HG03103 (cell line): Measurements from ENCODE around the gene KLHL25.

Source experiments
- ATAC-seq: cut with Tn5 transposase; IDR thresholded peaks from one replicate; pipeline ENCODE4 v1.9.1; 2021; ENCODE audit warnings: low read depth; ENCODE audit not compliant: unreplicated experiment

KLHL25 gene

DNA sequence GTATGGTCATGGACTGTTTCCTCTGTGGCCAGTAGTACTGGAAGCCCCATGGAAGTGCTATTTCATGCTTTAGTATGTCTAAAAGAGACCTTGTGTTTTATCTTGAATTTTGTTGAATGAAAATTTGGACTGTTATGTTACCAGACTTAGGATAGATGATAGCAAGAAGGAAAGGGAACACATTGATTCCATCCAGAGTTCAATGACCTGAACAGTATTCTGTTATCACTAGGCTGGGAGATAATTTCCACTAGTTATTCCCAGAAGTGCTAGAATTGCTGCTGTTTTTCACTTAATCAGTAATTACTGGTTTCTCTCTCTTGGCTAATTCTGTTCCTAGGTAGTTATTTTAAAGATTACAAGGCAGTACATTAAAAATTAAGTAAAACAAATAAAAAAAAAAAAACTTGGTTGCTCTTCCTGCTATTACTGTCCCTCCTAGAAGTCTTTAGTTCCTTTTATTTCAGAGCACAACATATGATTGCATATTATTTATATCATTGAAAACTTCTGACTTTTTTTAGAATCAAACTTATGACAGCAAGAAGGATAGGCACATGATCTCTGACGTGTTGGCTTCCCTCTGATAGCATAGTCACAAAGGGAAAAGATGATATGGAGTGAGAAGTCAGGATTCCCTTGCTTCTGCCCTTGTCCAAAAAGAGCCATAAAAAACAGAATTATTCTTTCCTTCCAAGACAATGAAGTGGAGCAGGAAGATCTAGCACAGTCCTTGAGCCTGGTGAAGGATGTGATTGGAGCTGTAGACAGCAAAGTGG, 72.2 kb downstream of the KLHL25 start:
- no peak for ATAC-seq

DNA sequence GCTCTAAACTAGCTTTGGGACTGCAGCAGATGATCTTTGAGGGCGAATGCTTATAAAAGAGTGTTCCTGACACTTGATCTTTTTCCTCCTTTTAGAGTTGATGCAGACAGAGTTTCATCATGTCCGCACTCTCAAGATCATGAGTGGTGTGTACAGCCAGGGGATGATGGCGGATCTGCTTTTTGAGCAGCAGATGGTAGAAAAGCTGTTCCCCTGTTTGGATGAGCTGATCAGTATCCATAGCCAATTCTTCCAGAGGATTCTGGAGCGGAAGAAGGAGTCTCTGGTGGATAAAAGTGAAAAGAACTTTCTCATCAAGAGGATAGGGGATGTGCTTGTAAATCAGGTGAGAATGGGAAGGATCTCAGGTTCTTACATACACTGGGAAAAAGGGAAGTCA, 75.7 kb downstream of the KLHL25 start:
- no peak for ATAC-seq

DNA sequence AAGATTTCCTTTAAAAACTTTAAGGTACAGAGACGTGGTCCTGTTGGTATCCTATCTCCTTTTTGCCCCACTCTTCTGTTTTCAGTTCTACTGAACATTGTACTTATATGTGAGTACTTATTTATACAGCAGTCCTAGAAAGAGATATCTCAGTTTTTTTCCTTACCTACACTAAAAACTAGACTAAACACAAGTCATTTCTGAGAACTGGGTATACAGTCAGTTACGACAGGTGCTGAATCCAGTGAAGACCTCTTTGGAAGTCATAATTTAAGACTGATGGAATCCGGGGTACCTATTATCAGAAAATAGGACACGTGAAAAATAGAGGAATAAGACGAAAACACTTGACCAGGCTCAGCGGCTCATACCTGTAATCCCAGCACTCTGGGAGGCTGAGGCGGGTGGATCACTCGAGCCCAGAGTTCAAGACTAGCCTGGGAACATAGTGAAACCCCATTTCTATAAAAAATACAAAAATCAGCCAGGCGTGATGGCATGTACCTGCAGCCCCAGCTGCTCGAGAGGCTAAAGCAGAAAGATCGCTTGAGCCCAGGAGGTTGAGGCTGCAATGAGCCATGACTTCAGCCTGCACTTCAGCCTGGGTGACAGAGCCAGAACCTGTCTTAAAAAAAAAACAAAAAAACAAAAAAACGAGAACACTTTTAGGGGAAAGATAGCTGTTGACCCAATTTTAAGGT, 76.3 kb downstream of the KLHL25 start:
- ATAC-seq = peak; percentile 54

DNA sequence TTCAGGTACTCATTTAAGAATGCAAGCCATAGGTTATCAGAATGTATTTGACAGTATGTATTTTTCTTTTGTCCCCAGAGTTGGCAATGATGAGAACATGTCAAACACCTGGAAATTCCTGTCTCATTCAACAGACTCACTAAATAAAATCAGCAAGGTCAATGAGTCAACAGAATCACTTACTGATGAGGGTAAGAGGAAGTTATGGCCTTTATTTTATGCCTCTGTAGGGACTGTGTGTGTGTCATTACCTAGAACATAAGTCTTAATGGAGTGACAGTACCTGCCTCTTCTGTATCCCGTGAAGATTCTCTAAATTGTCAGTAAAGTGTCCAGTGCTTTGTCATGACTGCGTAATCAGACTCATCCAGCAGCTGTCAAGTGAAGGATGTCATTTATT, 77.5 kb downstream of the KLHL25 start:
- no peak for ATAC-seq

DNA sequence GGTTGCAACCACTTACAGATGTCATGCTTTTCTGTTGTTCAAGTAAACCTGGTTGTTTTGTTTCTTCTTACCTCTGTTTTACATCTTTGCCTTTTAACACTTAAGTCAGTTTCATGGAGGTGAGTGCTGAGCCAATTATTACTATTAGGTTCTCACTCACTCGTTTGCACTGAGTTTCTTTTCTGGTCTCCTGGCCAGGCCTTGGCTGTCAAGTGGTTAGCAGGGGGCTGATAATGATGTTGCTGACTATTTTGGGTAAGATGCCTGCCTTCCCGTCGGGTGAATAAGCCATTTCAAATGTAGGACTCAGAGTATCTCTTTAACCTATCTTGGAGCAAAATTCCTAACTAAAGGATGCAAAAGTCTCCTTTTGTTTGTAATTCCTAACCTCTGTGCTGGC, 78.5 kb downstream of the KLHL25 start:
- no peak for ATAC-seq

DNA sequence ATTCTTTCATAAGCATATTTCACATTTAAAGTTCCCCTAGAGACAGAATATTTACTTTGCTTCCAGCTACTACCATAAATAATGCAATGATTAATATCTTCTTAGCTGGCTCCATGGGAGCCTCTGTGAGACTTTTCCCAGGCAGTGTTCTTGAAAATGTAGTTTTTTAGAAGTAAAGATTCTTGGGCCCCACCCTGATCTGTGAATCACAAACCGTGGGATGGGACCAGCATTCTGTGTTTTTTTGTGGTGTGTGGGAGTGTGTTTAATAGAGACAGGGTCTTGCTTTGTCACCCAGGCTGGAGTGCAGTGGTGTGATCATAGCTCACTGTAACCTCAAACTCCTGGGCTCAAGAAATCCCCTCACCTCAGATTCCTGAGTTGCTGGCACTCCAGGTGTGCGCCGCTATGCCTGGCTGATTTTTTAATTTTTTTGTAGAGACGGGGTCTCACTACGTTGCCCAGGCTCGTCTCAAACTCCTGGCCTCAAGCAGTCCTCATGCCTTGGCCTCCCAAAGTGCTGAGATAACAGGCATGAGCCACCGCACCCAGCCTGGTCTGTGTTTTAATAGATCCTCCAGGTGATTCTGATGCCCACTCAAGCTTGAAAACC, 83.0 kb downstream of the KLHL25 start:
- no peak for ATAC-seq

DNA sequence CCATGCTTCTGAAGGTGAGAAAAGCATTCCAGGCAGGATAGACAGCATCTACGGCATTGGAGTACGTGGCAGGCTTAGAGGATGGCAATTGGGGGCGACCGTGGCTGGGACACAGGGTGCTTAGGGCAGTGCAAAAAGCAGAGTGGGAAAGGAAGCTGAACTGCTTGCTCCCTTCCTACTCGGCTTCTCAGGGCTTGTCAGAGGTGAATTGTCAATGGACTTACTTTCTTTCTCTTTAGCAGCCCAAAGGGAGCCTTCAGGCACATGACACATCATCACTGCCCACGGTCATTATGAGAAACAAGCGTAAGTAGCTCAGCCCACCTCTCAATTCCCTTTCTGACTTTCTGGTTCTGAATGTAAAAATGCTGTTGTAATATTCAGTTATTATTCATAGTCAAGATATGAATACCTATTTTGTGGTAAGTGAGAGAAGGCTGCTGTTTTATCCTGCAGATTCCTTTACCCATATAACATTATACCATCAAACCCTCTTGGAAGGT, 84.3 kb downstream of the KLHL25 start:
- ATAC-seq = peak; percentile 35
